H9 (cell line): ENCODE results near the gene PXN. TPM values are rescaled to one million over a fixed set of nuclear protein-coding genes. Genes with fewer than 3 reads are reported as not detected.

Experiments
- DNase-seq: peaks from one replicate; pipeline ENCODE4 v3.0.0-alpha.2; 2017
- H2AFZ ChIP-seq: one replicate; pipeline ENCODE4 v1.6.1; 2013; ENCODE audit warnings: mild to moderate bottlenecking, low read length, control low read depth, moderate library complexity
- H2AK5ac ChIP-seq: 2 replicates; pipeline ENCODE4 v1.6.1; 2013; ENCODE audit warnings: low read length, control low read depth, mixed read lengths; ENCODE audit not compliant: insufficient read length
- H2BK120ac ChIP-seq: one replicate; pipeline ENCODE4 v1.6.1; 2013; ENCODE audit warnings: low read depth, mild to moderate bottlenecking, low read length, control low read depth, inconsistent platforms; ENCODE audit not compliant: poor library complexity, severe bottlenecking
- H2BK12ac ChIP-seq: 2 replicates; pipeline ENCODE4 v1.6.1; 2013; ENCODE audit warnings: low read length, control low read depth, mixed read lengths, low read depth; ENCODE audit not compliant: insufficient read length
- H2BK15ac ChIP-seq: 2 replicates; pipeline ENCODE4 v1.6.1; 2013; ENCODE audit warnings: low read depth, low read length, control low read depth
- H2BK20ac ChIP-seq: one replicate; pipeline ENCODE4 v1.6.1; 2013; ENCODE audit warnings: low read depth, mild to moderate bottlenecking, low read length, control low read depth, inconsistent platforms; ENCODE audit not compliant: poor library complexity, severe bottlenecking
- H2BK5ac ChIP-seq: 2 replicates; pipeline ENCODE4 v1.6.1; 2013; ENCODE audit warnings: low read length, control low read depth, mixed read lengths; ENCODE audit not compliant: insufficient read length
- H3K14ac ChIP-seq: 2 replicates; pipeline ENCODE4 v1.6.1; 2013; ENCODE audit warnings: low read length, control low read depth; ENCODE audit not compliant: insufficient read depth
- H3K18ac ChIP-seq: 2 replicates; pipeline ENCODE4 v1.6.1; 2013; ENCODE audit warnings: low read depth, mild to moderate bottlenecking, mixed read lengths, low read length, control low read depth; ENCODE audit not compliant: insufficient read length
- H3K23ac ChIP-seq: 2 replicates; pipeline ENCODE4 v1.6.1; 2013; ENCODE audit warnings: low read length, control low read depth, mixed read lengths, low read depth; ENCODE audit not compliant: insufficient read length
- H3K23me2 ChIP-seq: 2 replicates; pipeline ENCODE4 v1.6.1; 2013; ENCODE audit warnings: low read depth, mild to moderate bottlenecking, mixed read lengths, low read length, control low read depth; ENCODE audit not compliant: insufficient read length, poor library complexity, severe bottlenecking
- H3K27ac ChIP-seq: 2 replicates; pipeline ENCODE4 v1.5.1; 2013; ENCODE audit warnings: low read length, control low read depth, mixed read lengths, low read depth; ENCODE audit not compliant: insufficient read length
- H3K27me3 ChIP-seq: 2 replicates; pipeline ENCODE4 v1.6.1; 2013; ENCODE audit warnings: low read length, control low read depth, inconsistent platforms; ENCODE audit not compliant: insufficient read depth
- H3K4ac ChIP-seq: 2 replicates; pipeline ENCODE4 v1.6.1; 2013; ENCODE audit warnings: low read depth, mild to moderate bottlenecking, control low read depth, inconsistent platforms, low read length, moderate library complexity
- H3K4me1 ChIP-seq: 2 replicates; pipeline ENCODE4 v1.6.1; 2013; ENCODE audit warnings: low read length, control low read depth, inconsistent platforms; ENCODE audit not compliant: insufficient read depth
- H3K4me2 ChIP-seq: 2 replicates; pipeline ENCODE4 v1.6.1; 2013; ENCODE audit warnings: low read length, control low read depth, mixed read lengths; ENCODE audit not compliant: insufficient read length, insufficient read depth
- H3K56ac ChIP-seq: 2 replicates; pipeline ENCODE4 v1.6.1; 2013; ENCODE audit warnings: low read depth, mild to moderate bottlenecking, mixed read lengths, low read length, control low read depth; ENCODE audit not compliant: insufficient read length
- H3K79me1 ChIP-seq: 2 replicates; pipeline ENCODE4 v1.6.1; 2013; ENCODE audit warnings: low read depth, mild to moderate bottlenecking, moderate library complexity, low read length, control low read depth, inconsistent platforms; ENCODE audit not compliant: insufficient read depth, poor library complexity, severe bottlenecking
- H3K79me2 ChIP-seq: 2 replicates; pipeline ENCODE4 v1.6.1; 2013; ENCODE audit warnings: low read length, control low read depth, inconsistent platforms; ENCODE audit not compliant: insufficient read depth
- H3K9ac ChIP-seq: 2 replicates; pipeline ENCODE4 v1.6.1; 2013; ENCODE audit warnings: low read length, control low read depth, mixed read lengths; ENCODE audit not compliant: insufficient read length; ENCODE audit errors: extremely low read depth
- H3K9me3 ChIP-seq: one replicate; pipeline ENCODE4 v1.6.1; 2013; ENCODE audit warnings: low read depth, low read length, inconsistent platforms; ENCODE audit not compliant: control insufficient read depth
- H3T11ph ChIP-seq: one replicate; pipeline ENCODE4 v1.6.1; 2013; ENCODE audit warnings: mild to moderate bottlenecking, low read length, control low read depth, inconsistent platforms
- H4K20me1 ChIP-seq: one replicate; pipeline ENCODE4 v1.6.1; 2013; ENCODE audit not compliant: control insufficient read depth, insufficient read length, insufficient read depth
- H4K5ac ChIP-seq: 2 replicates; pipeline ENCODE4 v1.6.1; 2013; ENCODE audit warnings: low read depth, mild to moderate bottlenecking, mixed read lengths, low read length, control low read depth; ENCODE audit not compliant: insufficient read length
- H4K8ac ChIP-seq: replicated peaks from 2 replicates; pipeline ENCODE4 v1.6.1; 2013; ENCODE audit warnings: low read length, control low read depth, mixed read lengths, low read depth; ENCODE audit not compliant: insufficient read length
- H4K91ac ChIP-seq: 2 replicates; pipeline ENCODE4 v1.6.1; 2013; ENCODE audit warnings: low read depth, mild to moderate bottlenecking, moderate library complexity, mixed read lengths, low read length, control low read depth; ENCODE audit not compliant: insufficient read length
- H3K27ac Mint-ChIP-seq, 3 experiments: 2 replicates in 2 of 3; 3 replicates in 1 of 3; pipeline ENCODE4 v1.8.0; 2020 to 2021; ENCODE audit warnings: mixed read lengths in 3 of 3, mild to moderate bottlenecking in 1 of 3, moderate library complexity in 1 of 3
- H3K27me3 Mint-ChIP-seq: 2 replicates; pipeline ENCODE4 v1.8.0; 2021; ENCODE audit warnings: low read depth, mild to moderate bottlenecking, moderate library complexity, mixed read lengths
- H3K36me3 Mint-ChIP-seq, 3 experiments: 2 replicates in 2 of 3; 3 replicates in 1 of 3; pipeline ENCODE4 v1.8.0; 2020 to 2021; ENCODE audit warnings: low read depth in 3 of 3, mixed read lengths in 3 of 3; ENCODE audit not compliant: insufficient read depth in 1 of 3
- H3K4me1 Mint-ChIP-seq, 2 experiments: 2 replicates each; pipeline ENCODE4 v1.8.0; 2020; ENCODE audit warnings: mixed read lengths in 2 of 2
- H3K4me3 Mint-ChIP-seq, 2 experiments: 2 replicates in 1 of 2; 3 replicates in 1 of 2; pipeline ENCODE4 v1.8.0; 2020 to 2021; ENCODE audit warnings: mild to moderate bottlenecking in 2 of 2, mixed read lengths in 2 of 2, moderate library complexity in 1 of 2
- H3K9me3 Mint-ChIP-seq, 2 experiments: 2 replicates in 1 of 2; 3 replicates in 1 of 2; pipeline ENCODE4 v1.8.0; 2020; ENCODE audit warnings: mild to moderate bottlenecking in 2 of 2, mixed read lengths in 2 of 2, moderate library complexity in 1 of 2
- WGBS: extraction: QIAGEN DNeasy Blood & Tissue Kit; methylation state at CpG from one replicate; pipeline ENCODE4 v1.1.7; 2013; ENCODE audit warnings: missing lambda C conversion rate, low lambda C conversion rate, mixed read lengths; ENCODE audit not compliant: insufficient read length; ENCODE audit errors: extremely low coverage; 5-methylcytosine and 5-hydroxymethylcytosine counted together
- total RNA-seq: library from RNA; stranded (reverse); gene quantifications from 2 replicates; pipeline ENCODE4 v1.2.1, GENCODE V29; 2021
- TF ChIP-seq, protein P1 (sequence below): fragments of 200-600 bp; sonication (generic); conservative IDR thresholded peaks from 3 replicates; pipeline ENCODE4 v1.8.0; 2021; ENCODE audit warnings: antibody characterized with exemption, mild to moderate bottlenecking

The PXN gene
- total RNA-seq, 1 experiment from 2014 or later = 92.8 TPM

- no peaks in the 10 kb centered on the region for H3K27me3 Mint-ChIP-seq
- no peak overlapping the region for H3K56ac ChIP-seq
- H3K4me2 ChIP-seq = no peak overlapping the region
- peaks cover 4% of the 10 kb centered on the region; the same call in 1 of the 2 replicates for H3K4me1 ChIP-seq
- no peak overlapping the region for H3K14ac ChIP-seq
- peak overlapping the region in 2 of 3 experiments; percentile 23 to 74; a peak in 2 of 7 replicates for H3K27ac Mint-ChIP-seq
- no peak overlapping the region for H3K4ac ChIP-seq
- no peak for DNase-seq
- no peaks in the 10 kb centered on the region for H3K27me3 ChIP-seq
- H3K4me3 Mint-ChIP-seq = no peak overlapping the region
- H3K9me3 ChIP-seq = no peaks in the 10 kb centered on the region
- H4K5ac ChIP-seq = no peak overlapping the region
- H3K18ac ChIP-seq = no peak overlapping the region
- no peak overlapping the region for H3K23ac ChIP-seq
- TF ChIP-seq, protein P1, sequence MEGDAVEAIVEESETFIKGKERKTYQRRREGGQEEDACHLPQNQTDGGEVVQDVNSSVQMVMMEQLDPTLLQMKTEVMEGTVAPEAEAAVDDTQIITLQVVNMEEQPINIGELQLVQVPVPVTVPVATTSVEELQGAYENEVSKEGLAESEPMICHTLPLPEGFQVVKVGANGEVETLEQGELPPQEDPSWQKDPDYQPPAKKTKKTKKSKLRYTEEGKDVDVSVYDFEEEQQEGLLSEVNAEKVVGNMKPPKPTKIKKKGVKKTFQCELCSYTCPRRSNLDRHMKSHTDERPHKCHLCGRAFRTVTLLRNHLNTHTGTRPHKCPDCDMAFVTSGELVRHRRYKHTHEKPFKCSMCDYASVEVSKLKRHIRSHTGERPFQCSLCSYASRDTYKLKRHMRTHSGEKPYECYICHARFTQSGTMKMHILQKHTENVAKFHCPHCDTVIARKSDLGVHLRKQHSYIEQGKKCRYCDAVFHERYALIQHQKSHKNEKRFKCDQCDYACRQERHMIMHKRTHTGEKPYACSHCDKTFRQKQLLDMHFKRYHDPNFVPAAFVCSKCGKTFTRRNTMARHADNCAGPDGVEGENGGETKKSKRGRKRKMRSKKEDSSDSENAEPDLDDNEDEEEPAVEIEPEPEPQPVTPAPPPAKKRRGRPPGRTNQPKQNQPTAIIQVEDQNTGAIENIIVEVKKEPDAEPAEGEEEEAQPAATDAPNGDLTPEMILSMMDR = no peak
- H3K36me3 Mint-ChIP-seq = no peaks in the 10 kb centered on the region; a peak in 1 of 7 replicates
- no peak overlapping the region for H3K27ac ChIP-seq
- peaks cover 2% of the 10 kb centered on the region for H3K79me1 ChIP-seq
- no peak overlapping the region for H4K91ac ChIP-seq
- no peak overlapping the region for H2BK15ac ChIP-seq
- no CpG with 5 or more reads among the region's 5 CpGs for WGBS
- H2BK120ac ChIP-seq = no peak overlapping the region
- H3K23me2 ChIP-seq = no peaks in the 10 kb centered on the region
- H3K79me2 ChIP-seq = peaks cover 30% of the 10 kb centered on the region; the same call in 1 of the 2 replicates
- H3K4me1 Mint-ChIP-seq = peaks cover 50% of the 10 kb centered on the region in 2 experiments
- no peak overlapping the region for H2BK12ac ChIP-seq
- H2BK20ac ChIP-seq = no peak overlapping the region
- H4K8ac ChIP-seq = no peak overlapping the region
- H3K9me3 Mint-ChIP-seq = no peaks in the 10 kb centered on the region
- no peak overlapping the region for H2BK5ac ChIP-seq
- no peak overlapping the region for H3K9ac ChIP-seq
- H2AK5ac ChIP-seq = no peak overlapping the region
- H2AFZ ChIP-seq = no peak overlapping the region
- H4K20me1 ChIP-seq = no peaks in the 10 kb centered on the region
- no peak overlapping the region for H3T11ph ChIP-seq
These were observed 25.1 kb downstream of the PXN start for GRCh38 chr12:120240495-120240833.
